K562 (cell line): ENCODE measurements around the gene LHX3. TPM values are rescaled to one million over a fixed set of nuclear protein-coding genes. Genes with fewer than 3 reads are reported as not detected.

Source experiments
- ARHGAP35 ChIP-seq: fragments of 450-650 bp; IDR thresholded peaks from 2 replicates; pipeline ENCODE4 v1.6.1; 2018; ENCODE audit not compliant: partially characterized antibody
- BRCA1 ChIP-seq, 2 experiments: fragments of 450-650 bp in 1 of 2; sonication (generic) in 1 of 2; formaldehyde crosslinking in 1 of 2; IDR thresholded peaks; 2 replicates each; pipeline versions ENCODE4 v1.5.0 to v1.6.1; 2017 to 2020; ENCODE audit warnings: mild to moderate bottlenecking in 1 of 2, missing genetic modification reagents in 1 of 2
- BRF1 ChIP-seq: IDR thresholded peaks from 3 replicates; pipeline ENCODE4 v1.6.1; 2011; ENCODE audit warnings: borderline replicate concordance, mild to moderate bottlenecking; ENCODE audit not compliant: insufficient read length; ENCODE audit errors: extremely low read depth
- CTBP1 ChIP-seq: fragments of 450-650 bp; IDR thresholded peaks from 2 replicates; pipeline ENCODE4 v1.6.1; 2016; ENCODE audit warnings: borderline replicate concordance
- ELF4 ChIP-seq: fragments of 450-650 bp; formaldehyde crosslinking; IDR thresholded peaks from 2 replicates; pipeline ENCODE4 v1.4.0; 2022; ENCODE audit warnings: missing genetic modification characterization
- ETS2 ChIP-seq: IDR thresholded peaks from 2 replicates; pipeline ENCODE4 v1.6.1; 2016; ENCODE audit warnings: borderline replicate concordance, missing genetic modification characterization, mild to moderate bottlenecking, moderate library complexity, missing compliant biosample characterization; ENCODE audit not compliant: poor library complexity, severe bottlenecking
- IRF2 ChIP-seq: sonication (generic); formaldehyde crosslinking; IDR thresholded peaks from 2 replicates; pipeline ENCODE4 v1.8.1; 2022; ENCODE audit warnings: mild to moderate bottlenecking, missing genetic modification reagents
- JUND ChIP-seq, 2 experiments: IDR thresholded peaks; 2 replicates in 1 of 2; 3 replicates in 1 of 2; pipeline ENCODE4 v1.6.1; 2011; ENCODE audit warnings: borderline replicate concordance in 2 of 2, low read depth in 2 of 2, low read length in 2 of 2, improper control_type of control experiment in 1 of 2, missing biosample characterization in 1 of 2, missing genetic modification characterization in 1 of 2, missing genetic modification reagents in 1 of 2
- NCOA4 ChIP-seq: fragments of 450-650 bp; IDR thresholded peaks from 2 replicates; pipeline ENCODE4 v1.6.1; 2018; ENCODE audit warnings: mild to moderate bottlenecking; ENCODE audit not compliant: partially characterized antibody
- NR2C2 ChIP-seq, 2 experiments: fragments of 200-800 bp in 1 of 2; sonication (Bioruptor generic) in 1 of 2; sonication (generic) in 1 of 2; formaldehyde crosslinking in 1 of 2; IDR thresholded peaks; 2 replicates each; pipeline versions ENCODE4 v1.6.1 to v1.8.0; 2016 to 2022; ENCODE audit warnings: mild to moderate bottlenecking in 1 of 2, missing compliant biosample characterization in 1 of 2, missing genetic modification characterization in 1 of 2, missing genetic modification reagents in 1 of 2
- PTTG1 ChIP-seq: fragments of 450-650 bp; IDR thresholded peaks from 2 replicates; pipeline ENCODE4 v1.6.1; 2016; ENCODE audit warnings: low read depth, mild to moderate bottlenecking, missing genetic modification characterization, missing compliant biosample characterization
- RFX5 ChIP-seq: IDR thresholded peaks from 2 replicates; pipeline ENCODE4 v1.6.1; 2011; ENCODE audit warnings: low read depth, mild to moderate bottlenecking, improper control_type of control experiment, low read length
- SIRT6 ChIP-seq: IDR thresholded peaks from one replicate; pipeline ENCODE4 v1.6.1; 2012; ENCODE audit warnings: low read depth, mild to moderate bottlenecking, control low read depth, inconsistent platforms, low read length, moderate library complexity
- SMARCB1 ChIP-seq: IDR thresholded peaks from 2 replicates; pipeline ENCODE4 v1.6.1; 2011; ENCODE audit warnings: improper control_type of control experiment, low read depth; ENCODE audit not compliant: insufficient read length
- YY1 ChIP-seq, 3 experiments: IDR thresholded peaks; 2 replicates each; pipeline ENCODE4 v1.6.1; 2011; ENCODE audit warnings: low read length in 2 of 3, mild to moderate bottlenecking in 2 of 3, moderate library complexity in 2 of 3, borderline replicate concordance in 1 of 3, control low read depth in 1 of 3, low read depth in 1 of 3; ENCODE audit not compliant: insufficient read depth in 3 of 3, insufficient replicate concordance in 2 of 3, control insufficient read depth in 1 of 3, insufficient read length in 1 of 3; ENCODE audit errors: extremely low read depth in 1 of 3
- ZNF12 ChIP-seq: sonication (generic); formaldehyde crosslinking; IDR thresholded peaks from 2 replicates; pipeline ENCODE4 v1.4.0; 2020; ENCODE audit warnings: mild to moderate bottlenecking, missing genetic modification reagents
- ZNF609 ChIP-seq: sonication (generic); formaldehyde crosslinking; IDR thresholded peaks from 2 replicates; pipeline ENCODE4 v1.8.1; 2023; ENCODE audit warnings: missing genetic modification reagents, mild to moderate bottlenecking, borderline replicate concordance
- polyA plus RNA-seq, 8 experiments: library from polyadenylated mRNA; depleted of rRNA in 4 of 8; stranded (reverse) in 5 of 8; unstranded in 3 of 8; fragments of >200 nt; fragmentation: Nextera tagmentation in 2 of 8; fragmentation: Illumina TruSeq in 1 of 8; extraction: Ambion mirVana in 2 of 8; extraction: Trizol in 1 of 8; gene quantifications; 2 replicates each; pipeline versions ENCODE4 v1.2.1 to v1.2.3, GENCODE V29; 2011 to 2014; ENCODE audit warnings: inconsistent platforms in 1 of 8, missing spikeins in 1 of 8
- total RNA-seq, 7 experiments: library from RNA; depleted of rRNA in 6 of 7; stranded (reverse); fragments of >200 nt in 6 of 7; fragmentation: Illumina TruSeq in 2 of 7; extraction: Trizol in 2 of 7; gene quantifications; 2 replicates each; pipeline versions ENCODE4 v1.2.1 to v1.2.3, GENCODE V29; 2011 to 2021; ENCODE audit warnings: low replicate concordance in 1 of 7
- TF ChIP-seq, protein P1 (sequence below): fragments of 450-650 bp; formaldehyde crosslinking; IDR thresholded peaks from 2 replicates; pipeline ENCODE4 v1.4.0; 2020; ENCODE audit warnings: mild to moderate bottlenecking, moderate library complexity

Gene LHX3
- total and polyA plus RNA-seq, 9 of the 15 experiments (the other 6 are each of a cell fraction or from before 2014, with no cell fraction given): 0.09 TPM; not detected in 8

DNA sequence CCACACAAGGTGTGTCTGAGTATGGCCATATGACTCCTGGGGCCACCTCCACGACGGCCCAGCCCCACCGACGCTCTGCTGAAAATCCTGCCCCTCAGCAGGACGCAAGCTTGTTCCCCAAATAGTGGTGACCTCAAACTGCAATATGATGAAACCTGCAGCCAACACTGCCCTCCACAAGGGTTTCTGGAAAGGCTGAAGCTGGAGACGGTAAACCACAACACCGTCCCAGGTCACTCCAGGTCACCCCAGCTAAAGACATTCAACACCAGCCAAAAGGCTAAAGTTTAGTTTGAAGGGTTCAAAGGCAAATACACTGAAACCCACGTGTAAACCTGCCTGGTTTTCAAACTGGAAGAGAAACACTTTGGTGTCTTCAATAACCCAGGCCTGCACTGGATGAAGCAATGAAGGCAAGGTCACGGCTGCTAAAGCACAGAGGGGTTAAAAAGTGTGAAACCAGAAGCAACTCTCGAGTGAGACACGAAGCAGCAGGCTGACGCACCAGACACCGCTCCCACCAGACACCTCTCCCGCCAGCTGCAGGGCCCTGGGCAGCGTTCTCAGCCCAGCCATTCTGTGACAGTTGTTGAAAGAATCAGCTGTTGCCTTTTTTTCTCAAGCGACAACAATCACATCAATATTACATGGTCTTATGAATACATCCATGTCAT, 1.8 kb upstream of the LHX3 start (continued):
- TF ChIP-seq ZNF609: no peak
- TF ChIP-seq IRF2 (CRISPR knock-in tag): no peak
- TF ChIP-seq RFX5: no peak
- TF ChIP-seq PTTG1 (tag): 0 out of 2 replicates have a peak, but pooled peaks have one; percentile 33
- TF ChIP-seq JUND (IDR thresholded peaks at IDR 0.05; ENCODE audit: borderline replicate concordance, low read depth, low read length): peak; percentile 89
- TF ChIP-seq JUND (tag; IDR thresholded peaks at IDR 0.05; ENCODE audit: borderline replicate concordance, low read depth, low read length): peak; percentile 39; the same call in 1 of the 3 replicates
- TF ChIP-seq, protein P1, sequence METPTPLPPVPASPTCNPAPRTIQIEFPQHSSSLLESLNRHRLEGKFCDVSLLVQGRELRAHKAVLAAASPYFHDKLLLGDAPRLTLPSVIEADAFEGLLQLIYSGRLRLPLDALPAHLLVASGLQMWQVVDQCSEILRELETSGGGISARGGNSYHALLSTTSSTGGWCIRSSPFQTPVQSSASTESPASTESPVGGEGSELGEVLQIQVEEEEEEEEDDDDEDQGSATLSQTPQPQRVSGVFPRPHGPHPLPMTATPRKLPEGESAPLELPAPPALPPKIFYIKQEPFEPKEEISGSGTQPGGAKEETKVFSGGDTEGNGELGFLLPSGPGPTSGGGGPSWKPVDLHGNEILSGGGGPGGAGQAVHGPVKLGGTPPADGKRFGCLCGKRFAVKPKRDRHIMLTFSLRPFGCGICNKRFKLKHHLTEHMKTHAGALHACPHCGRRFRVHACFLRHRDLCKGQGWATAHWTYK (CRISPR knock-in tag): peak; percentile 47; the same call in 1 of the 2 replicates
- TF ChIP-seq SIRT6: no peak
- TF ChIP-seq CTBP1: peak; percentile 77; the same call in 1 of the 2 replicates
- TF ChIP-seq YY1 (IDR thresholded peaks at IDR 0.05; ENCODE audit: borderline replicate concordance in 1 of 3, control insufficient read depth in 1 of 3, extremely low read depth in 1 of 3, insufficient read depth in 3 of 3, insufficient read length in 1 of 3, insufficient replicate concordance in 2 of 3, low read depth in 1 of 3, low read length in 2 of 3): no peak
- TF ChIP-seq SMARCB1: no peak
- no peak for TF ChIP-seq ETS2 (tag)
- TF ChIP-seq BRF1: no peak
- TF ChIP-seq ZNF12 (CRISPR knock-in tag): no peak
- TF ChIP-seq ARHGAP35: no peak
- no peak for TF ChIP-seq NCOA4
- TF ChIP-seq BRCA1 (IDR thresholded peaks at IDR 0.05): no peak
- TF ChIP-seq BRCA1 (CRISPR knock-in tag; IDR thresholded peaks at IDR 0.05): no peak
- TF ChIP-seq ELF4 (CRISPR knock-in tag): no peak; the same call in 1 of the 2 replicates
- TF ChIP-seq NR2C2 (CRISPR knock-in tag; IDR thresholded peaks at IDR 0.05): no peak
- peak; percentile 96 for TF ChIP-seq NR2C2 (tag; IDR thresholded peaks at IDR 0.05)
